ENCODE data around the gene SAYSD1.

Gene SAYSD1

DNA sequence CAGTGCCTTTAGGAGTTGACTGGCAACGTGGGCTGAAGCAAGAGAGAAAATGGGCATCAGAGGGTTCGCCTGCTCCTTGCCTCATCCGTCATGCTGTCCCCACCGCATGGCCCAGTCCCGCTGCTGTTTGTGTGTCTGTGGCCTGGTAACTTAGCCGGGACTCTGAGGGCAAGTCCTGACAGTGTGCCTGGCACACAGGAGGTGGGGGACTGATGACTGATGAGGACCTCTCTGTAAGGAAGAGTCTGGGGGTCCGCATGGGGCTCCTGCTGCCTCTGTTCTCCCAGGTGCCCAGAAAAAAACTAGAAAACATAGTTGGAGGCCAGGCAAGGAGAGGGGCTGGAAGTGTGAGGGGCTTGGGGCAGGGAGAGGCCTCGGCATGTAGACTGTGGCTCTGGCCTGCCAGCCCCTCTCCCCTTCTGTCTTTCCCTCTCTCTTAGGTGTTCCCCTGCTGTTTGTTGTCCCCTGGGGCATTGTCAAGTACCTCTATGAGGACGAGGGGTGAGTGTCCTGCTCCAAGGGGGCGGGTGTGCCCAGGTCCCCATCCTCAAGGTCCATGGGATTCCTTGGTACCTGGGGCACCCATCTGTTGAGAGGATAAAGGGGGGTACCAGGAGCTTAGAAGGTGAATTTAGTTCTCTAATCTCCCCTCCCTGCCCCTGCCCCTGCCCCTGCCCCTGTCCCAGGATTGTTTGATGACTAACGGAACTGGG is 36.9 kb downstream of the SAYSD1 start:
- DNase-seq: no peak

DNA sequence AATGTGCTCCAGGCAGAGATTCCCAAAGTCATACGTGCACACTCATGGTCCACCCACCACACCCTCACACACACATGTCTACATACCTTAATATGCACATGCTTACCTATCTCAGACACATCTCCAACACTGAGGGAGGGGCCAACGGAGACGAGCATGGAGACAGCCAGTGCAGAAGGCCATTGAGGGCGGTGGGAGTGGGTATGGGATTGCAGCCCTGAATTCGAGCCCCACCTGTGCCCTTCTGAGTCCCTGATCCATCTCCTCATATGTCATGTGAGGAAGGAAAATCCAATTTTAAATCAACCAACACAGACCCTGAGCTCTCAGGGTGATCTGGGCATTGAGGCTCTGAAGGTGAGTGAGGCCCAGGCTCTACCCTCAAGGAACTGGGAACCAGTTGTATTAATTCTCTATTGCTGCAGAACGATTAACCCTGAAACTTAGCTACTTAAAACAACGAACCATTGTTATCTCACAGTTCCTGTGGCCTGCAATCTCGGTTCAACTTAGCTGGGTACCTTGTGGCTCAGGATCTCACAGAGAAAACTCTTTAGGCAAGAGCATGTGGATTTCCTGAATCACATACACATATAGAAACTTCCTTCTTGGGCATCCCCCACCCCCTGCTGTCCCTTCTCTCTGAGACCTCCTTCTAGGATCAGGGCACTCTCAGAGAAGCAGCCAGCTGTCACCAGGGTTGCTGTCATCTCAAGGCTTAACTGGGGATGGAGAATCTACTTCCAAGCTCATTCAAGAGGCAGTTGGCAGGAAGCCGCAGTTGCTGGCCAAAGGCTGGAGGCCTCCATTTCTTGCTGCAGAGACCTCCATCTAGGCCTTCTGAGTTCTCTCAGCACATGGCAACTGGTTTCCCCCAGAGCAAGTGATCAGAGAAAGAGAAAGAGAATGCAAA is 38.1 kb downstream of the SAYSD1 start:
- no peak for DNase-seq

GRCh38 chr6:39075807-39076622 is 39.0 kb downstream of the SAYSD1 start:
- DNase-seq: no peak

DNA sequence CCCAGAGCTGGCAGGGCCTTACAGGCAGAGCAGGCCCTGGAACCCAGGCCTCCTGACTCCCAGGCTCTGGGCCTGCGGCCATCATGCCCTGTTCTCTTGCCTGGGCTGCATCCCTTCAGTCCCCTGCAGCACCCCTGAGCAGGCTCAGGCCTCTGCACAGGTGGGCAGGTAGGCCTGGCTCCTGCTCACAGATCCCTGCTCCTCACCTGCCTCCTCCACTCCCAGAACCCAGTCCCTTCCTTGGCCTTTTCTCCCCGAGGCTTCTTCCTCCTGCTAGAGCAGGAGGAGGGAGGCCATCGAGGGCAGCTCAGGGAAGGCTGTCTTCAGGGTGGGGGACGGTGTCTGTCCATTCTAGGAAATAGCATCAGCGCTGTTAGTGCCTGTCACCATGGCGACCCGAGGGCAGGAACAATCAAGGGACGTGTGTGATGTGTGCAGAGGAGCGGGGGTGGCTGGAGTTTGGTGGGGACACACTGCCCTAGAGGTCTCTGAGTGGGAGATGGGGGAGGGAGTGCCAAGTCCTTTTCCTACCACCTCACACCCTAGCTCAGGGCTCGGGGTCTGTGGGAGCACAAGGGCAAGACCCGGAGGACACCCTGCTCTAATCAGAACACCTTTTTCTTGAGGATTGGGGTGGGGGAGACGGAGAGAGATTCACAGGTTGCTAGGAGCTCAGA is 39.8 kb downstream of the SAYSD1 start:
- no peak for DNase-seq

DNA sequence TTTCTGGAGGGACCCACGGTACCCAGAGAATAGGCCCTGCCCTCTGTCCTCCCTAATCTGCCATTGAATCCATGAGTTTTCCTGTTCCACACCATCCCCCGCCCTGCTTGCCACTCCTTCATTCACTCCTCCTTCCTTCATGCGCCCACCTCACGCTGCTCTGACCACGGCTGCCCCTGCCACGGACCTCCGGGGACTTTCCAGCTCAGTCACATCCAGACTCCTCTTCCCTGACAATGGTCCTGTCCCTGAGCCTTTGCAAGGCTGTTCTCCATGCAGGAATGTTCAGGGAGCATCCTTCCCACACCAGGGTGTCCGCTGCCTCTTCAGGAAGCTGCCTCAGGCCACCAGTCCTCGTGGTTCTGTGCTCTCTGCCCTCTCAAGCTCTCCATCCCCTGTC is 40.5 kb downstream of the SAYSD1 start:
- no peak for DNase-seq

- peak; percentile 44 for DNase-seq
Measured at GRCh38 chr6:39073471-39074355, 41.3 kb downstream of the SAYSD1 start.

DNA sequence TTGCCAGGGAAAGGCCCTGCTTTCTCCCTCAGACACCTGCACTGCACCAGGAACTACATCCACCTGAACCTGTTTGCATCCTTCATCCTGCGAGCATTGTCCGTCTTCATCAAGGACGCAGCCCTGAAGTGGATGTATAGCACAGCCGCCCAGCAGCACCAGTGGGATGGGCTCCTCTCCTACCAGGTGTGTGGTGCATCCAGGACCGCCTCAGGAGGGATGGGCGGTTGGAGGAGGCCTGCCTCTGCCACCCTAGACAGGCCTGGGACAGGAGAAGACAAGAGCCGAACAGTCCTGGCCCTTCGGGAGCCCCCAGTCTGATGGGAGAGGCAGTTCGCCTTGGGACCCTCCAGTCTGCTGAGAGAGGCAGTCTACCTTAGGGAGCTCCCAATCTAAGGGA is 42.2 kb downstream of the SAYSD1 start:
- no peak for DNase-seq

DNA sequence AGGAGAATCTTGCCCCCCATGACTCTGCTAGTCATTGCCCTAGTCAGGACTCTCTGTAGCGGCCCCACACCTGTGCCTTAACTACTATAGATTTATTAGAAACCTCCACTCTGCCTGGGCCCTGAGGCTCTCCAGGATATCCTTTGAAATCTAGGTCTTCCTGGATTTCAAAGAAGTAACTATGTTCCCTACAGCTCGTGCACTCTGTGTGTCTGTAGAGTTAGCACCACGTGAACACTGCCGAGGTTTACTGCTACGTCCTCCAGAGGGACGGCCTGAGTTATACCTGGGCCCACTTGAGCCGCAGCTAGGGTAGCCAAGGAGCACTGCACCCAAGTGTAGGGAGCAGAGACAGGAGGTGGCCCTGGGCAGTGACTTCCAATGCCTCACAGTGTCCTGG is 46.6 kb downstream of the SAYSD1 start:
- DNase-seq: no peak

DNA sequence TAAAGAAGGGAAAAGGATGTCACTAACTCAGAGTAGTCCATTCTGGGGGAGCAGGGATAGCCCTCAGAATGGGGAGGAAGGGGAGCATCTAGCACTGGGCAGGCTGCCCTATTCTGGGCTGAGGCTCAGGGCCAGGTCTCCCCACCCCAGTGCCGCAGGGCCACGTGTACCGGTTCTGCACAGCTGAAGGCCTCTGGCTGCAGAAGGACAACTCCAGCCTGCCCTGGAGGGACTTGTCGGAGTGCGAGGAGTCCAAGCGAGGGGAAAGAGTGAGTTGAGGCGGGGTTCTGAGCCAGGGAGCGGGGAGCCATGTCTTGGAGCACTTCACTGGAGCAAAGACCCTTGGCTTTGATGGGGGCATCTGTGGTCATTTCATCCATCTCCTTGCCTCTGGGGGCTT is 49.4 kb downstream of the SAYSD1 start:
- no peak for DNase-seq

- no peak for DNase-seq
Measured at GRCh38 chr6:39063526-39063925, 51.5 kb downstream of the SAYSD1 start.

DNA sequence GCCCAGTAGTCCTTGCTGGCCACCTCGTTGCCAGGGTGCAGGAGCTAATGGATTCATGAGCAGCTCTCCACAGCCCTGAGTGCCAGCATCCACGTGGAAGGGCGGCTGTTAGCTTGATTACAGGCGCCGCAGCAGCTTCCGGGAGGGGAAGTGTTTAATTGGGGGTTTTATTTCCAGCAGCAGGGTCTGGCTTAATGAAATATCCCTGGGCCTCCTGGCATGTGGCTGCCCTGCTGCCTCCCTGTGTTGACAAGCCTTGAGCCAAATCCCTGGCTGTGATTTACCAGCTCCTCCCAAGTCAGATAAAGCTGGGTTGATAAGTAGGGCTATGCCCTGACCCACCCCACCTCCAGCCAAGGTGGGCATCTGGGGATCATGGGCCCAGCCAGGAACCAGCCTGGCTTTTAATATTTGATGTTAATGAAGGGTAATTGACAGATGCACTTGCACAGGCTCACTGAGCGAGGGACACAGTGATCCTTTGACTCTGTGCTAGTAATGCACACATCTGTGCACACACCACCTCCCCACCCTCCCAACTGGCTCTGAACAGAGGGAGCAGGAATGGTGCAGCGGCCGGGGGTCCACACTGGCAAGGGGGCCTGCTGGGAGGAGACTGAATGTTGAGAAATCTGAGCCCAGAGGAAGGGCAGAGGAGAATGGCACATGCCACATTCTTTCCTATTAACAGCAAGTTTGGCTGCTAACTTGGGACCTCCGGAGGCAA is 52.8 kb downstream of the SAYSD1 start:
- no peak for DNase-seq

GRCh38 chr6:39061588-39061987 is 53.4 kb downstream of the SAYSD1 start:
- DNase-seq: no peak

DNA sequence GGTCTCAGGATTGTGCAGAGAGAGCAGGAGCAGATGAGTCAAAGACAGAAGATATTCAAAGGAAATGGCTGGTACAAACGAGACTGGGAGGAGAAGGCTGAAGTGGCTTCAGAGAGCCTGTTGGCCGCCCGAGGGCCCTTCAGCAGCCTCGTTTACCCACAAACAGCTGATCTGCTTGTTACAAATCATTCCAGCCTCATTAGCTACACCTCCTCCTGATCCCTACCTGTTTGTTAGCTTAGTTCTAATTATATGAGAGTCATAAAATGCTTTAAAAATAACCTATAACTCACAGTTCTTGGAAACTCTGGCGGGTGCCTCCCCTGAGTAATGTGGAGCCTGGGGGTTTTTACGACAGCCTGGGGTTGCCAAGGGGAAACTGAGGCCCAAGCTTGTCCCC is 53.8 kb downstream of the SAYSD1 start:
- no peak for DNase-seq

GRCh38 chr6:39060467-39061160 is 54.4 kb downstream of the SAYSD1 start:
- DNase-seq: no peak

DNA sequence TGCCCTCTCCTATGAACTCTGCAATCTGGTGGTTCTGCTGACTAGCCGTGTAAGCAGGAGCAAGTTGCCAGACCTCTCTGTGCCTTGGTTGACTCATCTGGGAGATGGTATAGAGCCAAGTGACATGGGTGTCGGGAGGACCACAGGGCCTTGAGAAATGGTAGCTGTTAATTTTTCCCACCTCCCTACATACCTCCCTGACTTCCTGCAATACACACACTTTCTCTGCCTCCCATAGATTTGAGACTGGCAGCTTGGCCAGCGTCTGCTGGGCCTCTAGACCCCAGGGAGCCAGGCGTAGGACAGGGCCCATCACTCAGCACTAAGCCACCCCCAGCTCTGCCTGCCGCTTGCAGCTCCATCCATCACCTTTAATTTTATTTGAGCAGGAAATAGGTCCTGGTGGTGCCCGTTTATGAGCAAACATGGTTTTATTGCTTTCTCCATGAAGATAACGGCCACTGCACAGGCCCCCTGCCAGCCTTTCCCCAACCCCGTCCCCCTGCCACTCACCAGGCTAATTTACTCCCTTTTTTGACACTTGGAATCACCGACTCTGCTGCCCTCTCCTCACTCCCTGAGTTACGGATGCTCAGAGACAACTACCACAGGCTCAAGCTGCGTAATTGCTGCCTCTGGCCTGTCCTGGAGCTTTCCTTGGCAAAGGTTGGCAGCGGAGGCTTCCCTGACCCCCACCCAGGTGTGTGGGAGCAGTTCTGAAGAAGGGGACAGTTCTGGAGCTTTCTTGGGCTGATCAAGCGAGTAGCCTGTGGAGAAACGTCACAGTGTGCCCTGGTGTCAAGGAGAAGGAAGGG is 55.3 kb downstream of the SAYSD1 start:
- no peak for DNase-seq

GRCh38 chr6:39058471-39059147 is 56.4 kb downstream of the SAYSD1 start:
- no peak for DNase-seq

DNA sequence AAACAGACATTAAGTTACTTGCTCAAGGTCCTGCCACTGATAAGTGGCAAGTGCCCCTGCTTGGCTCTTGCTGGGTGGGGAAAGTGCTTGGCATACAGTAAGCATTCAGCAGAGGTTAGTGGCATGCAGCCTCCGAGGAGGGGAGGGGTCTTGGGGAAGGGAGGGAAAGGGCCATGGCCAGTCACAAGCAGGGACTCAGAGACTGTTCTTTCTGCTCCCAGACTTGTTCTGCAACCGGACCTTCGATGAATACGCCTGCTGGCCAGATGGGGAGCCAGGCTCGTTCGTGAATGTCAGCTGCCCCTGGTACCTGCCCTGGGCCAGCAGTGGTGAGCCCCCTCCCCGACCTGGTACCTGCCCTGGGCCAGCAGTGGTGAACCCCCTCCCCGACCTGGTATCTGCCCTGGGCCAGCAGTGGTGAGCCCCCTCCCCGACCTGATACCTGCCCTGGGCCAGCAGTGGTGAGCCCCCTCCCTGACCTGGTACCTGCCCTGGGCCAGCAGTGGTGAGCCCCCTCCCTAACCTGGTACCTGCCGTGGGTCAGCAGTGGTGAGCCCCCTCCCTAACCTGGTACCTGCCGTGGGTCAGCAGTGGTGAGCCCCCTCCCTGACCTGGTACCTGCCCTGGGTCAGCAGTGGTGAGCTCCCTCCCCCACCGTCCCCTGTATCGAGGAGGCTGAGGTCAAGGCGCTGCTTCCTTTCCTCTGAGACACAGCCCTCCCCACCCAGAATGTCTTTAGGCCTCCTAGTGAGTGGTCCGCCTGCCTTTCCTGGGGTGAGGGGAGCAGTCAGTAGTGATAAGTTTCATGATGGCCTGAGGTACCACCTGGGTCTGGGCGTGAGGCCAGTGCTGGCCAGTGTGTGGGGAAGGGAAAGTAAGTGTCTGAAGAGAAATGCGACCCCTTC is 57.5 kb downstream of the SAYSD1 start:
- DNase-seq: no peak

GRCh38 chr6:39056681-39057080 is 58.3 kb downstream of the SAYSD1 start:
- DNase-seq: no peak

Measured in activated CD8-positive, alpha-beta memory T cell treated with anti-CD3 and anti-CD28 coated beads, Interleukin-2, amount 50 U/mL, for 48 hours (primary cell).